ENCODE results near the gene CPNE9.

Gene CPNE9

GRCh38 chr3:9717563-9717962, 13.9 kb downstream of the CPNE9 start:
- DNase-seq: no peak

- DNase-seq: no peak
These were observed 14.5 kb downstream of the CPNE9 start for GRCh38 chr3:9718118-9718517.

GRCh38 chr3:9721015-9721699, 17.5 kb downstream of the CPNE9 start:
- no peak for DNase-seq

GRCh38 chr3:9721700-9722060, 18.0 kb downstream of the CPNE9 start:
- no peak for DNase-seq

- no peak for DNase-seq
These were observed 22.3 kb downstream of the CPNE9 start for GRCh38 chr3:9725775-9726515.

GRCh38 chr3:9727041-9727595, 23.5 kb downstream of the CPNE9 start:
- DNase-seq: peak in 4 of 5 experiments; percentile 32 to 84 (median 49)

- no peak for DNase-seq
These were observed 24.1 kb downstream of the CPNE9 start for GRCh38 chr3:9727743-9728142.

- no peak for DNase-seq
These were observed 25.8 kb downstream of the CPNE9 start for GRCh38 chr3:9729419-9729818.

GRCh38 chr3:9730657-9731205, 27.1 kb downstream of the CPNE9 start:
- peak in 1 of 5 experiments; percentile 23 for DNase-seq

GRCh38 chr3:9731206-9732079, 27.8 kb downstream of the CPNE9 start, which contains the start of gene BRPF1:
BRPF1 (plus strand) TSS chr3:9731735; CDS start chr3:9734141, 2,406 bp downstream.
- DNase-seq: peak; percentile 97 to 100 (median 100)

GRCh38 chr3:9732080-9732739, 28.6 kb downstream of the CPNE9 start:
- DNase-seq: peak in 3 of 5 experiments; percentile 37 to 70 (median 54)

- no peak for DNase-seq
These were observed 29.1 kb downstream of the CPNE9 start for GRCh38 chr3:9732740-9733115.

GRCh38 chr3:9736831-9737230, 33.2 kb downstream of the CPNE9 start:
- no peak for DNase-seq

- DNase-seq: no peak
These were observed 35.5 kb downstream of the CPNE9 start for GRCh38 chr3:9739181-9739580.

- DNase-seq: no peak
These were observed 38.9 kb downstream of the CPNE9 start for GRCh38 chr3:9742560-9742959.

- DNase-seq: no peak
These were observed 39.9 kb downstream of the CPNE9 start for GRCh38 chr3:9743548-9743947.

GRCh38 chr3:9744162-9744561, 40.5 kb downstream of the CPNE9 start:
- DNase-seq: no peak

- DNase-seq: no peak
These were observed 41.9 kb downstream of the CPNE9 start for GRCh38 chr3:9745521-9745920.

- no peak for DNase-seq
These were observed 42.7 kb downstream of the CPNE9 start for GRCh38 chr3:9746330-9746729.

- DNase-seq: no peak
These were observed 43.6 kb downstream of the CPNE9 start for GRCh38 chr3:9747267-9747666.

- no peak for DNase-seq
These were observed 44.4 kb downstream of the CPNE9 start for GRCh38 chr3:9748031-9748430.

GRCh38 chr3:9749296-9749644, 45.6 kb downstream of the CPNE9 start:
- DNase-seq: no peak

Measured in T-helper 2 cell (primary cell).